SJCRH30 (cell line): ENCODE data around the gene VAV1. TPM values are rescaled to one million over a fixed set of nuclear protein-coding genes. Genes with fewer than 3 reads are reported as not detected.

Experiments
- DNase-seq, 2 experiments: peaks; one replicate each; pipeline ENCODE4 v3.0.0-alpha.2; 2015 to 2020
- H3K27ac ChIP-seq: fragments of 250-450 bp; sonication (Bioruptor Pico); 2 replicates; pipeline ENCODE4 v1.5.1; 2020; ENCODE audit warnings: mild to moderate bottlenecking, moderate library complexity
- H3K27me3 ChIP-seq: fragments of 250-450 bp; sonication (Bioruptor Pico); 2 replicates; pipeline ENCODE4 v1.5.1; 2020; ENCODE audit warnings: mild to moderate bottlenecking, moderate library complexity
- H3K36me3 ChIP-seq: fragments of 250-450 bp; sonication (Bioruptor Pico); 2 replicates; pipeline ENCODE4 v1.5.1; 2020; ENCODE audit warnings: mild to moderate bottlenecking, moderate library complexity
- H3K4me1 ChIP-seq: fragments of 250-450 bp; sonication (Bioruptor Pico); 2 replicates; pipeline ENCODE4 v1.5.1; 2020; ENCODE audit warnings: mild to moderate bottlenecking, moderate library complexity
- H3K4me3 ChIP-seq: fragments of 250-450 bp; sonication (Bioruptor Pico); 2 replicates; pipeline ENCODE4 v1.5.1; 2020; ENCODE audit warnings: mild to moderate bottlenecking, moderate library complexity
- H3K9me3 ChIP-seq: fragments of 250-450 bp; sonication (Bioruptor Pico); replicated peaks from 2 replicates; pipeline ENCODE4 v1.5.1; 2020; ENCODE audit warnings: mild to moderate bottlenecking, moderate library complexity
- total RNA-seq: library from RNA; depleted of rRNA; stranded (reverse); fragments of >200 nt; shearing (Covaris generic); gene quantifications from 2 replicates; pipeline ENCODE4 v1.2.3, GENCODE V29; 2014

Gene VAV1
- total RNA-seq, 1 experiment from 2014 or later, result not detected

DNA sequence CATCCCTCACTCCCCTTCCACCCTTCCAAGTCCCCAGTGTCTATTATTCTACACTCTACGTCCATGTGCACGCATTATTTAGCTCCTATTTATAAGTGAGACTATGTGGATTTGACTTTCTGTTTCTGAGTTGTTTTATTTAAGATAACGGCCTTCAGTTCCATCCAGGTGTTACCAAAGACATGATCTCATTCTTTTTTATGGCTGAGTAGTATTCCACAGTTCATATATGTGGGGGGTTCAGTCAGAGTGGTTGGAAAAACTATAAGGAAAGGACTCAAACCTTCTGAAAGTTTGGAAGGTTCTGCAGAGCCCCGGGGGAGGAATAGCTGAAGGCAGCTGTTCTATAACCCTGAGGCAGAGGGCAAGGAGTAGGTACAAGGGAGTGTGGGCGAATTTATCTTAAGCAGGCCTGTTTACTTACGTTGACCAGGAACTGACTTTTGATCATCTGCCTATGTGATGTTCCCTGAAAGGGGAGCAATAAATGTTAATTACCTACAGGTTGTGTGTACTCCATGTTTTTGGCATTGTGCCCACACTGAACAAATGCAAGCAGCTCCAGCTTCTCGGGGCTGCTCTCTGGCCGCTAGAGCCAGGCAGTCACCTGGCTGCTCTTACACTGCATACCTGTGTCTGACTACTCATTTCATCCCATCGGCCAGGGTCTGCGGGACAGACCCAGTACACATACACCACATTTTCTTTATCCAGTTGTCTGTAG, 101.4 kb downstream of the VAV1 start:
- Histone ChIP-seq H3K27ac (no peak overlapping the region), H3K9me3 (no peaks in the 10 kb centered on the region), H3K4me3 (no peak overlapping the region), H3K4me1 (no peaks in the 10 kb centered on the region), H3K27me3 (no peaks in the 10 kb centered on the region), H3K36me3 (no peaks in the 10 kb centered on the region)
- DNase-seq, result no peak

DNA sequence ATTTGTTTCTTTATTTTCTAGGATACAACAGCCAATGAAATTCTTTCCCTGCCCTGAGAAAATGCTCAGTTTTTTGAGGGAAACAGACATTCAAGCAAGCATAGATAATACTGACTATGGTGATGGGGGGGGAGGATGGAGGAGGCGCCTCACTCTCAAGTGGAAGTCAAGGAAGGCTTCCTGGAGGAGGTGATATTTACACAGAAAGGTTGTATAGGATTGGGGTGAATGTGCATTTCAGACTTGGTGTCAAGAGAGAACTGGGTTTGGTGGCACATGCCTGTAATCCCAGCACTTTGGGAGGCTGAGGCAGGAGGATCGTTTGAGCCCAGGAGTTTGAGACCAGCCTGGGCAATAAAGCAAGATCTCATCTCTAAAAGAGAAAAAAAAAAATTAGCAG, 102.7 kb downstream of the VAV1 start:
- DNase-seq, result no peak
- H3K4me3 ChIP-seq, result no peak overlapping the region
- no peaks in the 10 kb centered on the region for H3K4me1 ChIP-seq
- no peaks in the 10 kb centered on the region for H3K9me3 ChIP-seq
- H3K36me3 ChIP-seq, result no peaks in the 10 kb centered on the region
- H3K27ac ChIP-seq, result no peak overlapping the region
- H3K27me3 ChIP-seq, result no peaks in the 10 kb centered on the region

DNA sequence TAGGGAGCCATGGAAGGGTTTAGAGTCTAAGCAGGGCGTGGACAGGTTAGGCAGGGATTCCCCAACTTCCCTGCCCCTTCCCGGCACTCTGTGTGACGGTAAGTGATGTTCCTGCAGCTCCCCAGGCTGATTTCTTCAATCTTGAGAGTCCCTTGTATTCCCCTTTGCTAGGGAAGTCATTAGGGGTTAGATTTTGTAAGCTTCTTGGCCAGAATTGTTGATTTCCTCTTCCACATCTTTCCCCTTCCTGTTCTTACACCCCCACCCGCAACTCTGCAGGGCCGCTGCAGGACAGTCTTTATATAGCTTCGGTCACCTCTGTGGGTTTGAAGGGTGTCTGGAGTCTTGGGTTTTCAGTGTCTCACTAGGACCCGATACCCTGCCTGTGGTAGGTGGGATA, 104.2 kb downstream of the VAV1 start:
- H3K27ac ChIP-seq, result no peak overlapping the region
- H3K9me3 ChIP-seq, result no peaks in the 10 kb centered on the region
- no peak for DNase-seq
- no peaks in the 10 kb centered on the region for H3K36me3 ChIP-seq
- no peaks in the 10 kb centered on the region for H3K27me3 ChIP-seq
- no peaks in the 10 kb centered on the region for H3K4me1 ChIP-seq
- no peak overlapping the region for H3K4me3 ChIP-seq

DNA sequence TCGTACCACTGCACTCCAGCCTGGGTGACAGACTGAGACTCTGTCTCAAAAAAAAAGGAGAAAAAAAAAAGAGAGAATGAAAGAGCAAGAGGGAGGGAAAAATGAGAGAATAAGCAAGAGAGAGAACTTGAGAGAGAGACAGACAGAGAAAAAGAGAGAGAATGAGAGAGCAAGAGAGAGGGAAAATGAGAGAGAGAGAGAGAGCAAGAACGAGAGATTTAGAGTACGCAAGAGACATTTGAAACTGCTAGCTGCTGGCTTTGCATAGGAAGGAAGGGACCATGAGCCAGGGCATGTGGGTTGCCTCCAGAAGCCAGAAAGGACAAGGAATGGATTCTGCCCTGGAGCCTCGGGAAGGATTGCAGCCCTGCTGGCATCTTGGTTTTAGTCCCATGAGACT, 105.3 kb downstream of the VAV1 start:
- no peaks in the 10 kb centered on the region for H3K9me3 ChIP-seq
- H3K27me3 ChIP-seq, result no peaks in the 10 kb centered on the region
- no peaks in the 10 kb centered on the region for H3K36me3 ChIP-seq
- no peaks in the 10 kb centered on the region for H3K4me1 ChIP-seq
- DNase-seq, result no peak
- H3K27ac ChIP-seq, result no peak overlapping the region
- H3K4me3 ChIP-seq, result no peak overlapping the region

DNA sequence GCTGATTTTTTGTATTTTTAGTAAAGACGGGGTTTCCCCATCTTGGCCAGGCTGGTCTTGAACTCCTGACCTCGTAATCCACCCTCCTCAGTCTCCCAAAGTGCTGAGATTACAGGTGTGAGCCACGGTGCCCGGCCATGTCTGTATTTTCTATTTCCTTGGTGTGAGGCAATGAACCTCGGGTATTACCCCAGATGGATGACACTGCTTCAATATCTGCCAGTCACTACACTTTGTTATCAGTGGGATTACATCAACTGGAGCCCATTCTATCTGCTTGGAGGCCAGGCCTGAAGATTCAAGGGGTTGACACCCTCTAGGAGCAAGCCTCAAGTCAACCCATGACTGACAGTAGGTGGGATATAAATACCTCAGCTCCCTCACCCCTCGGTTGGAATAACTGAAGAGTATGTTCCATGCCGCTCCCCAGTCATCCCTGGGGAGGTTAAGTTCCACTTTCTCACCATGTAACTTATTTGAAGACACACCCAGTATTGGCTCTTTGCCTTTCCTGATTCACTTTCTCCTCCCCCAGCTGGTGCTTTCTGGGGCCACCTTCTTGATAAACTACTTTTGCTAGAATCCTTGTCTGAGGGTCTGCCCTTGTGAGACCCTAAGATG, 113.9 kb downstream of the VAV1 start:
- H3K4me3 ChIP-seq, result no peak overlapping the region
- no peak for DNase-seq
- no peaks in the 10 kb centered on the region for H3K4me1 ChIP-seq
- no peak overlapping the region for H3K27ac ChIP-seq
- no peaks in the 10 kb centered on the region for H3K36me3 ChIP-seq
- H3K9me3 ChIP-seq, result no peaks in the 10 kb centered on the region
- H3K27me3 ChIP-seq, result no peaks in the 10 kb centered on the region

DNA sequence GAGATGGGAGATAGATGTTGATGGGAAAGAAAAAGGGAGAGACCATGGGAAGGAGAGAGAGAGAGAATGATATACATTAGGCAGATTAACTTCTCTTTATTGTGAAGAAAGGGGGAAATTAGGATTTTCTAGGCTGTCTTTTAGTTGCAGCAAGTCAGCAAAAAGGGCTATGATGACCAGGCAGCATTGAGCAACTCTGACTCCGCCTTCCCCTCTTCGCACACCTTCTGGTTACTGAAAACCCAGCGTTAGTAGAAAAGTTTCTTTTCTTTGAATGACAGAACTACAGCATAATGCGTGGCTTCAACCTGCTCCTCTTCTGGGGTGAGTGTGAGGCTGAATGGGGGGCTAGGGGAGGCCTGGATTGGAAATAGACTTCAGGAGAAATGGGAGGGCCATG, 114.8 kb downstream of the VAV1 start, which contains the start of gene ADGRE1:
ADGRE1 (plus strand) TSS at position 264 of the 400 bp plus-strand sequence; CDS start at position 294, 30 bp downstream.
- H3K9me3 ChIP-seq, result no peaks in the 10 kb centered on the region
- DNase-seq, result no peak
- H3K4me1 ChIP-seq, result no peaks in the 10 kb centered on the region
- no peak within 1 kb of the TSS for H3K27ac ChIP-seq
- H3K36me3 ChIP-seq, result no peaks in the 10 kb centered on the region
- H3K4me3 ChIP-seq, result no peak within 1 kb of the TSS
- H3K27me3 ChIP-seq, result no peaks in the 10 kb centered on the region

DNA sequence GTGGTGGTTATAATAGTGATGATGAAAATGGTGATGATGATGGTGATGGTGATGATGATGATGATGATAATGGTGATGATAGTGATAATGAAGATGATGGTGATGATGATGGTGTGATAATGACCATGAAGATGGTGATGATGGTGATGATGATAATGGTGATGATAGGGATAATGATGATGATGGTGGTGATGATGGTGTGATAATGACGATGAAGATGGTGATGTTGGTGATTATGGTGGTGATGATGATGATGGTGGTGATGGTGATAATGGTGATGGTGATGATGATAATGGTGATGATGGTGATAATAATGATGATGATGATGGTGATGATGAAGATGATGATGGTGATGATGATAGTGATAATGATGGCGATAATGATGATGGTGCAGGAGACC, 116.5 kb downstream of the VAV1 start:
- no peaks in the 10 kb centered on the region for H3K27me3 ChIP-seq
- no peak overlapping the region for H3K27ac ChIP-seq
- no peaks in the 10 kb centered on the region for H3K4me1 ChIP-seq
- no peak overlapping the region for H3K4me3 ChIP-seq
- H3K36me3 ChIP-seq, result no peaks in the 10 kb centered on the region
- no peak for DNase-seq
- H3K9me3 ChIP-seq, result no peaks in the 10 kb centered on the region

DNA sequence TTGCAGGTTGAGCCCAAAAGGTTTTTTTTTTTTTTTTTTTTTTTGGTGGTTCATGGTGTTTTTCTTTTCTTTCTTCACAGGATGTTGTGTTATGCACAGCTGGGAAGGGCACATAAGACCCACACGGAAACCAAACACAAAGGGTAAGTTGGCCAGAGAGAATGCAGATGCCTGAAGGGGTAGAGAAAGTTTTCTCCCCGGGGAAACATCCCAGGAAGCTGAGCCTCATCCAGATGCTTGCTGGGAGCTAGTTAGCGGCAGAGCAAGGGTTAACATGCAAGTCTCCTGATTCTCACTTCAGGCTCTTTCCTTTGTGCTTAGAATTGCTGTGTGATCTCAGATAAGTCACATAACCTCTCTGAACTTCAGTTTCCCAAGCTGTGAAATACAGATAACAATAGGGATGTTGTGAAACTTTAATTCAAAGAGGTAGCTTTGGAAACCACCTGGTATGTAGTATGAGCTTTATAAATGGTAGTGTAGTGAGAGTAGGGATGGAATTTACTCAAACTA, 117.9 kb downstream of the VAV1 start:
- DNase-seq, result no peak
- no peak overlapping the region for H3K27ac ChIP-seq
- no peak overlapping the region for H3K4me3 ChIP-seq
- no peaks in the 10 kb centered on the region for H3K9me3 ChIP-seq
- no peaks in the 10 kb centered on the region for H3K27me3 ChIP-seq
- no peaks in the 10 kb centered on the region for H3K36me3 ChIP-seq
- no peaks in the 10 kb centered on the region for H3K4me1 ChIP-seq

DNA sequence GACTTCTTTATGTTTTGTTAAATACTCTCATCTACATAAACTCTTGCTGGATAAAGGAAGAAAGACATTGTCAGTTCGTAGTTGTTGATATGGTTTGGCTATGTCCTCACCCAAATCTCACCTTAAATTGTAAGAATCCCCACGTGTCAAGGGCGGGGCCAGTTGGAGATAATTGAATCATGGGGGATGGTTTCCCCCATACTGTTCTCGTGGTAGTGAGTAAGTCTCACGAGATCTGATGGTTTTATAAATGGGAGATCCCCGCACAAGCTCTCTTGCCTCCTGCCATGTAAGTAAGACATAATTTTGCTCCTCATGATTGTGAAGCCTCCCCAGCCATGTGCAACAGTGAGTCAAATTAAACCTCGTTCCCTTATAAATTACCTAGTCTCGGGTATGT, 118.4 kb downstream of the VAV1 start:
- Histone ChIP-seq H3K36me3 (no peaks in the 10 kb centered on the region), H3K27me3 (no peaks in the 10 kb centered on the region), H3K4me1 (no peaks in the 10 kb centered on the region), H3K27ac (no peak overlapping the region), H3K9me3 (no peaks in the 10 kb centered on the region), H3K4me3 (no peak overlapping the region)
- DNase-seq, result no peak

DNA sequence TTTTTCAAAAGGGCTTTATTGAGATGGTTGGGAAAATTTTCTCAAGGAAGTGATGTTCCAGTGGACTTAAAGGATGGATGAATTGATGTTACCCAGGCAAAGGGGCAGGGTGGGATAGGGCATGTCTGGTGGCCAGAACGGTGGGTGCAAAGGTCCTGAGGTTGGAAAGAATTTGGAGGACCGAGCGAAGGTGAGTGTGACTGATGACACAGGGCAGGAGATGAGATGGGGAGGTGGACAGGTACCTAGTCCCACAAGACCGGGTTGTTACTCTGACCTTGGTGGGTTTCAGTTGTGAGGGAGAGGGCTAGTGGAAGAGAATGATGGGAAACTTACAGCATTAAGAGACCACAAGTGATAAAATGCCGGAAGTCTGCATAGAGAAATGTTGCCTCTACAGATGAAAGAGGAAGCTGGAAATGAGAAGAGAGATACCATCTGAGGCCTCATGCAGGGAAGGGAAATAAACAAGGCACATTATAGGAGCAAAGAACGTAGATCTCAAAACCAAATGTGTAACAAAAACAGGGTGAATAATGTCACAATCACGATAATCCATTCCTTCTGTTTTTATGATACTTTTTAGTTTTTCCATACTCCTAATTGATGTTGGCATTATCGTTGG, 119.4 kb downstream of the VAV1 start:
- H3K36me3 ChIP-seq, result no peaks in the 10 kb centered on the region
- H3K9me3 ChIP-seq, result no peaks in the 10 kb centered on the region
- no peaks in the 10 kb centered on the region for H3K4me1 ChIP-seq
- H3K27me3 ChIP-seq, result no peaks in the 10 kb centered on the region
- no peak overlapping the region for H3K4me3 ChIP-seq
- DNase-seq, result no peak
- no peak overlapping the region for H3K27ac ChIP-seq

DNA sequence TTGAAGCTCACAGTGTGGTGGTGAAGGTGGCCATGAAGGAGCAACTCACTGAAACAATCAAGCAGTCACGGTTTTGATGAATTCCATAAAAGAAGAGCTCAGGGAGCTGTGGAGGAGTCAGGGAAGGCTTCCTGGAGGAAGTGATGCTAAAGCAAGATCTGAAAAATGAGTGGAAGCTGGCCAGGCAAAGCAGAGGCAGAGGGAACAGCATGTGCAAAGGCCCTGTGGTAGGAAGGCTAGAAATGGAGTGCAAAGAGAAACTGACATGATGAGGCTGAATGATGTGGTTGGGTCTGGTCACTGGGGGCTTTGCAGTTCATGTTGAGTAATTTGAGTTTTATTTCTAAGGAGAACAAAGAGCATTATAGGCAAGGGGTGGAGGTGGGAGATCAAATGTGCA, 121.8 kb downstream of the VAV1 start:
- Histone ChIP-seq H3K27me3 (no peaks in the 10 kb centered on the region), H3K4me3 (no peak overlapping the region), H3K9me3 (no peaks in the 10 kb centered on the region), H3K36me3 (no peaks in the 10 kb centered on the region), H3K27ac (no peak overlapping the region), H3K4me1 (no peaks in the 10 kb centered on the region)
- no peak for DNase-seq

DNA sequence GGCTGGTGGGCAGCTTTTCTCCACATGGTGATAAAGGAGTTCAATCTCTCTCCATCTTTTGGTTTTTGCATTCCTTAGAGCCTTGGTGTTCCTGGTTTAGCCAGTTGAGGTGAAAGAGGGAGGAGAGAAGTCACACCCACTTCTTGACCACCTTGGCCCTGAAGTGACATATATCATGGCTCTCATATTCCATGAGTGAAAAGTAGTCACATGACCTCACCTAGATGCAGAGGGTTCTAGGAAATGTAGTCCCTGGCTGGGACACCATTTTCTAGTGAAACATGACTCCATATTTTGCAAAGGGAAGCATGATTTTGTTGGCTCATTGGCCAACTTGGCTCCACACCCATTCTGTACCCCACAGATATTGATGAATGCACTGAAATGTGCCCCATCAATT, 130.9 kb downstream of the VAV1 start:
- H3K9me3 ChIP-seq, result no peaks in the 10 kb centered on the region
- no peak overlapping the region for H3K4me3 ChIP-seq
- DNase-seq, result no peak
- H3K36me3 ChIP-seq, result no peaks in the 10 kb centered on the region
- no peaks in the 10 kb centered on the region for H3K27me3 ChIP-seq
- no peak overlapping the region for H3K27ac ChIP-seq
- no peaks in the 10 kb centered on the region for H3K4me1 ChIP-seq

DNA sequence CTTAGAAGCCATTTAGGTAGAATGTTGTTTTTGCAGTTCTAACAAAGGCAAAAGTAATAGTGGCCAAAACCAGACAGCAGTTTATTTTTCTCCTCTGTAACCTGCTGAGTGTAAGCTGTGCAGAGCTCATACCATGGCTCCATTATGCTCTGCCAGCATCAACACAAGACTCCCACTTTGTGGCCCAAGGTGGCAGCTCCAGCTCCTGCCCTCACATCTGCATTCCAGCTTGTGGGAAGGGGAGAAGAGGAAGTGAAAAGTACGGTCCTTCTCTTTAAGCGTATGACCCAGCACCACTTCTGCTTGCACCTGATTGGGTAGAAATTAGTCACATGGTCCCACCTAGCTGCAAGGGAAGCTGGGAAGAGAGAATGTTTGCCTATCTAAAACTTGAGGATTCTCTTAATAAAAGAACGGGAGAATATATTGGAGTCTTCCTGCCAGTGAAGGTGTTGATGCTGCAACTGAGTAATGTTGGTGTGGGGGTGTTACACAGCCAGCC, 134.1 kb downstream of the VAV1 start:
- no peak for DNase-seq
- Histone ChIP-seq H3K27me3 (no peaks in the 10 kb centered on the region), H3K4me3 (no peak overlapping the region), H3K9me3 (no peaks in the 10 kb centered on the region), H3K27ac (no peak overlapping the region), H3K4me1 (no peaks in the 10 kb centered on the region), H3K36me3 (no peaks in the 10 kb centered on the region)
